SK-N-SH (cell line): ENCODE data around the gene GABRG3. TPM values are rescaled to one million over a fixed set of nuclear protein-coding genes. Genes with fewer than 3 reads are reported as not detected.
"Not testable (repeated sequence)": the region's sequence is repeated elsewhere in the genome, so short reads cannot be mapped to it uniquely, and the experiment has no call there.

ENCODE experiments used
- CTCF ChIA-PET: fragments of 300-600, 350-600 bp; formaldehyde crosslinking; extraction: SDS; loops from one replicate; lab custom pipeline; 2021; lab: Yijun Ruan, JAX
- POLR2A ChIA-PET: fragments of 350-600 bp; sonication (Branson Sonifier 250); formaldehyde crosslinking; extraction: SDS; loops from one replicate; lab custom pipeline; 2020; ENCODE audit warnings: antibody characterized with exemption, inconsistent platforms; lab: Yijun Ruan, JAX
- DNase-seq: peaks from one replicate; pipeline ENCODE4 v3.0.0; 2012
- H2AFZ ChIP-seq: fragments of 200-600 bp; sonication (generic); 2 replicates; pipeline ENCODE4 v1.8.1; 2016; ENCODE audit warnings: antibody characterized with exemption, mild to moderate bottlenecking, low read depth
- H3F3A ChIP-seq: fragments of 200-600 bp; sonication (generic); replicated peaks from 2 replicates; pipeline ENCODE3; 2016; ENCODE audit warnings: antibody characterized with exemption, mild to moderate bottlenecking; ENCODE audit not compliant: insufficient read depth
- H3K27ac ChIP-seq, 2 experiments: fragments of 200-500 bp in 1 of 2; fragments of 200-600 bp in 1 of 2; sonication (Bioruptor generic) in 1 of 2; sonication (generic), shearing (Covaris generic) in 1 of 2; 2 replicates each; pipeline versions ENCODE4 v1.5.1 to v1.6.1; 2014 to 2016; ENCODE audit warnings: low read depth in 2 of 2, inconsistent platforms in 1 of 2, low read length in 1 of 2, mild to moderate bottlenecking in 1 of 2, mixed read lengths in 1 of 2
- H3K27me3 ChIP-seq: fragments of 200-600 bp; sonication (generic), shearing (Covaris generic); 2 replicates; pipeline ENCODE4 v1.6.1; 2016; ENCODE audit warnings: mixed run types; ENCODE audit not compliant: insufficient read depth
- H3K36me3 ChIP-seq, 2 experiments: fragments of 200-500 bp in 1 of 2; fragments of 200-600 bp in 1 of 2; sonication (Bioruptor generic) in 1 of 2; sonication (generic) in 1 of 2; replicated peaks in 1 of 2; 2 replicates each; pipeline versions ENCODE3 to v1.5.1; 2014 to 2016; ENCODE audit warnings: low read length in 1 of 2, mild to moderate bottlenecking in 1 of 2; ENCODE audit not compliant: insufficient read depth in 2 of 2, control insufficient read depth in 1 of 2
- H3K4me1 ChIP-seq, 2 experiments: fragments of 200-500 bp in 1 of 2; fragments of 200-600 bp in 1 of 2; sonication (Bioruptor generic) in 1 of 2; sonication (generic), shearing (Covaris generic) in 1 of 2; 2 replicates each; pipeline versions ENCODE4 v1.5.1 to v1.6.1; 2014 to 2016; ENCODE audit warnings: low read depth in 1 of 2, low read length in 1 of 2, mixed run types in 1 of 2; ENCODE audit not compliant: insufficient read depth in 2 of 2, control insufficient read depth in 1 of 2
- H3K4me2 ChIP-seq: fragments of 200-600 bp; sonication (generic), shearing (Covaris generic); 2 replicates; pipeline ENCODE4 v1.6.1; 2017; ENCODE audit warnings: mixed run types
- H3K4me3 ChIP-seq, 2 experiments: fragments of 200-500 bp in 1 of 2; fragments of 200-600 bp in 1 of 2; sonication (Bioruptor generic) in 1 of 2; sonication (generic), shearing (Covaris generic) in 1 of 2; 2 replicates each; pipeline versions ENCODE4 v1.5.1 to v1.8.1; 2014 to 2016; ENCODE audit warnings: low read depth in 2 of 2, inconsistent platforms in 1 of 2, low read length in 1 of 2, mild to moderate bottlenecking in 1 of 2, mixed read lengths in 1 of 2, moderate library complexity in 1 of 2
- H3K79me2 ChIP-seq: fragments of 200-600 bp; sonication (generic); 2 replicates; pipeline ENCODE4 v1.8.1; 2017; ENCODE audit warnings: mild to moderate bottlenecking; ENCODE audit not compliant: insufficient read depth
- H3K9ac ChIP-seq: fragments of 200-600 bp; sonication (generic); 2 replicates; pipeline ENCODE4 v1.6.1; 2017; ENCODE audit warnings: mixed run types
- H3K9me2 ChIP-seq: fragments of 200-600 bp; sonication (generic); 2 replicates; pipeline ENCODE4 v1.6.1; 2017; ENCODE audit warnings: mixed run types
- H3K9me3 ChIP-seq: fragments of 200-600 bp; sonication (generic); 2 replicates; pipeline ENCODE4 v1.6.1; 2017; ENCODE audit warnings: mixed run types, mild to moderate bottlenecking, moderate library complexity
- H4K20me1 ChIP-seq: fragments of 200-600 bp; sonication (generic); 2 replicates; pipeline ENCODE4 v1.6.1; 2017; ENCODE audit warnings: mild to moderate bottlenecking, mixed run types; ENCODE audit not compliant: insufficient read depth
- ELF1 ChIP-seq: IDR thresholded peaks from 2 replicates; pipeline ENCODE4 v1.4.0; 2012
- MEF2A ChIP-seq: IDR thresholded peaks from 2 replicates; pipeline ENCODE4 v1.4.0; 2012; ENCODE audit warnings: low read depth, borderline replicate concordance
- NFIC ChIP-seq: IDR thresholded peaks from 2 replicates; pipeline ENCODE4 v1.4.0; 2012; ENCODE audit warnings: borderline replicate concordance
- RAD21 ChIP-seq: IDR thresholded peaks from 2 replicates; pipeline ENCODE4 v1.6.1; 2012; ENCODE audit warnings: mild to moderate bottlenecking, low read length
- RCOR1 ChIP-seq: fragments of 150-350 bp; IDR thresholded peaks from 2 replicates; pipeline ENCODE4 v1.6.1; 2017; ENCODE audit warnings: antibody characterized with exemption, low read length
- RXRA ChIP-seq: IDR thresholded peaks from 2 replicates; pipeline ENCODE4 v1.4.0; 2012; ENCODE audit warnings: low read depth, mild to moderate bottlenecking, borderline replicate concordance
- SMC3 ChIP-seq: IDR thresholded peaks from 2 replicates; pipeline ENCODE4 v1.6.1; 2012; ENCODE audit warnings: low read depth, low read length, improper control_type of control experiment
- TAF1 ChIP-seq: IDR thresholded peaks from 2 replicates; pipeline ENCODE4 v1.6.1; 2012; ENCODE audit warnings: low read depth, mild to moderate bottlenecking, low read length, moderate library complexity, borderline replicate concordance
- WGBS: methylation state at CpG from one replicate; pipeline ENCODE4 v1.1.6; 2017; ENCODE audit warnings: low lambda C conversion rate; 5-methylcytosine and 5-hydroxymethylcytosine counted together
- polyA plus RNA-seq, 3 experiments: library from polyadenylated mRNA; depleted of rRNA; stranded (reverse); fragments of >200 nt; gene quantifications; 2 replicates each; pipeline ENCODE4 v1.2.3, GENCODE V29; 2012

The GABRG3 gene
- polyA plus RNA-seq, 1 of the 3 experiments (the other 2 are of a cell fraction) = not detected

DNA sequence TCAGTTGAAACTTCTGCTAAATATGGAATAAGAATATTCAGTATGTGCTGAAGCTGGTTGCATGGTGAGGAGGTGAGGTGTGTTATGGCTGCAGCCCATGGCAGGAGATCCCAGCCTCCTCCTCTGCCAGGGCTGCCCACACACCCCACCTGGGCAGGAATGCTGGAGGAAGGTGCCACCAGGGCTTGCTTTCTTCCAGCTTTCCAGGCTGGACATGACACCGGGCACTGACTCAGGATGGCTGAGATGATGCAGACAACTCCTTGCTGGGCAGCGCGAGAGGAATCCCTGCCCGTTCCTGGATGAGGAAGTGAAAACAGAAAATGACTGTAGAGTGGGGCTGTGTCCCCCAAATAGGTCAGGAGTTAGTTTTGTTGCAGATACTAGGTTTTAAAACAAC, 14.1 kb downstream of the GABRG3 start:
- POLR2A ChIA-PET = no interaction called here

DNA sequence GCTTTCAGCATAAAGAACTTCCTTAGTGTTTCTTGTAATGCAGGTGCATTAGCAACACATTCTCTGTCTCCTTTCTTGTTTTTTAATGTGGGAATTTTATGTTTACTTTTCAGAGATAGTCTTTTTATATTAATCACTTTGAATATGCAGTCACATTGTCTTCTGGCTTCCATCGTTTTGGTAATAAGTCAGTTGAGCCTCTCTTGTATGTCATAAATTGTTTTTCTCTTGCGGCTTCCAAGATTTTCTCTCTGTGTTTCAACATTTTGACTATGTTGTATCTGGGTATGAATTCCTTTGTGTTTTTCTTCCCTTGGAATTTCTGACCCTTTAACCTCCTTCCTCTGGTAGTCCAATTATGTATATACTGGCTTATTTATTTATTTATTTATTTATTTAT, 25.3 kb downstream of the GABRG3 start:
- 57% methylated on average over 2 of the region's 2 CpGs for WGBS
- Histone ChIP-seq H3K79me2 (no peaks in the 10 kb centered on the region), H2AFZ (no peak overlapping the region), H3K9me3 (no peaks in the 10 kb centered on the region), H3K36me3 (no peaks in the 10 kb centered on the region), H3K9ac (no peak overlapping the region), H3K9me2 (no peaks in the 10 kb centered on the region), H3F3A (no peaks in the 10 kb centered on the region), H3K27me3 (no peaks in the 10 kb centered on the region), H3K27ac (no peak overlapping the region), H3K4me3 (no peak overlapping the region), H4K20me1 (no peaks in the 10 kb centered on the region), H3K4me1 (no peaks in the 10 kb centered on the region), H3K4me2 (no peak overlapping the region)
- POLR2A ChIA-PET = no interaction called here
- DNase-seq = no peak
- CTCF ChIA-PET = no interaction called here
- TF ChIP-seq SMC3 = no peak

More for the DNA sequence above, 14.1 kb downstream of the GABRG3 start:
- Histone ChIP-seq H3K9ac (no peak overlapping the region), H3K27ac (no peak overlapping the region), H3K4me2 (no peak overlapping the region), H2AFZ (no peak overlapping the region), H3K36me3 (no peaks in the 10 kb centered on the region), H3K9me3 (no peaks in the 10 kb centered on the region), H3K9me2 (no peaks in the 10 kb centered on the region), H3K4me3 (no peak overlapping the region), H3K27me3 (no peaks in the 10 kb centered on the region), H3F3A (no peaks in the 10 kb centered on the region), H3K4me1 (no peaks in the 10 kb centered on the region), H4K20me1 (no peaks in the 10 kb centered on the region), H3K79me2 (no peaks in the 10 kb centered on the region)
- no peak for DNase-seq
- CTCF ChIA-PET = interaction anchor here (0.7 to 5.5 kb wide), 2 partner anchors 11 to 94 kb away, joined by 3 to 32 read pairs; no protein-coding TSS in a partner anchor
- WGBS = 53% methylated on average over 4 of the region's 4 CpGs
- TF ChIP-seq RAD21 (no peak), RCOR1 (no peak), NFIC (no peak), MEF2A (no peak), RXRA (no peak), ELF1 (no peak), TAF1 (no peak)

DNA sequence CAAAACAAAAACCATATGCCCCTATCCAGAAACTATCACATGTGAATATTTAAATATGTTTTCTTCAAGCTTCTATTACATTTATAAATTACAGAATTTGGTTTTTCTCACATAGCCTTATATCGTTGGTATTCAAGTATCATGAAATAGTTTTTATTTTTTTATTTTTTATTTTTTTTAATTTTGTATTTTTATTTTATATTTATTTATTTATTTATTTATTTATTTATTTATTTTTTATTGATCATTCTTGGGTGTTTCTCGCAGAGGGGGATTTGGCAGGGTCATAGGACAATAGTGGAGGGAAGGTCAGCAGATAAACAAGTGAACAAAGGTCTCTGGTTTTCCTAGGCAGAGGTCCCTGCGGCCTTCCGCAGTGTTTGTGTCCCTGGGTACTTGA, 32.0 kb downstream of the GABRG3 start:
- WGBS = 42% methylated on average over 2 of the region's 4 CpGs
- POLR2A ChIA-PET, H3K27me3 ChIP-seq, H3K4me2 ChIP-seq, H3K79me2 ChIP-seq, H3K27ac ChIP-seq, DNase-seq, H3K4me1 ChIP-seq, H2AFZ ChIP-seq, H3K36me3 ChIP-seq, H3K4me3 ChIP-seq, H3K9me3 ChIP-seq, H3F3A ChIP-seq, H3K9ac ChIP-seq, H4K20me1 ChIP-seq, H3K9me2 ChIP-seq: not testable (repeated sequence)
- CTCF ChIA-PET = interaction anchor here (0.5 to 2.1 kb wide), 3 partner anchors 29 to 112 kb away, joined by 3 to 6 read pairs (median 4); no protein-coding TSS in a partner anchor

DNA sequence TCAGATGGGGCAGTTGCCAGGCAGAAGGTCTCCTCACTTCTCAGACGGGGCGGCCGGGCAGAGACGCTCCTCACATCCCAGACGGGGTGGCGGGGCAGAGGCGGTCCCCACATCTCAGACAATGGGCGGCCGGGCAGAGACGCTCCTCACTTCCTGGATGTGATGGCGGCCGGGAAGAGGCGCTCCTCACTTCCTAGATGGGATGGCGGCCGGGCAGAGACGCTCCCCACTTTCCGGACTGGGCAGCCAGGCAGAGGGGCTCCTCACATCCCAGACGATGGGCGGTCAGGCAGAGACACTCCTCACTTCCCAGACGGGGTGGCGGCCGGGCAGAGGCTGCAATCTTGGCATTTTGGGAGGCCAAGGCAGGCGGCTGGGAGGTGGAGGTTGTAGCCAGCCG, 33.2 kb downstream of the GABRG3 start:
- CTCF ChIA-PET = interaction anchor here (1.9 to 2.0 kb wide), 2 partner anchors 113 to 115 kb away, joined by 5 to 7 read pairs; no protein-coding TSS in a partner anchor
- H3K79me2 ChIP-seq, H3K4me1 ChIP-seq, H3K9me3 ChIP-seq, DNase-seq, H2AFZ ChIP-seq, H3K9ac ChIP-seq, H3K27ac ChIP-seq, H3K36me3 ChIP-seq, H3K4me2 ChIP-seq, H3K4me3 ChIP-seq, POLR2A ChIA-PET, H3F3A ChIP-seq, H4K20me1 ChIP-seq, H3K27me3 ChIP-seq, H3K9me2 ChIP-seq: not testable (repeated sequence)
- 66% methylated on average over 3 of the region's 24 CpGs for WGBS
